ENCODE measurements around the gene TAF6. TPM values are rescaled to one million over a fixed set of nuclear protein-coding genes. Genes with fewer than 3 reads are reported as not detected.

Gene TAF6
- total RNA-seq, 1 donor from 2014 or later, result 34.9 TPM

- H3K9me3 ChIP-seq, result no peaks in the 10 kb centered on the region
- intact Hi-C loops (cut with DNase I), result no loop called here
- H3K27me3 ChIP-seq, result no peaks in the 10 kb centered on the region
- TF ChIP-seq, protein P1, sequence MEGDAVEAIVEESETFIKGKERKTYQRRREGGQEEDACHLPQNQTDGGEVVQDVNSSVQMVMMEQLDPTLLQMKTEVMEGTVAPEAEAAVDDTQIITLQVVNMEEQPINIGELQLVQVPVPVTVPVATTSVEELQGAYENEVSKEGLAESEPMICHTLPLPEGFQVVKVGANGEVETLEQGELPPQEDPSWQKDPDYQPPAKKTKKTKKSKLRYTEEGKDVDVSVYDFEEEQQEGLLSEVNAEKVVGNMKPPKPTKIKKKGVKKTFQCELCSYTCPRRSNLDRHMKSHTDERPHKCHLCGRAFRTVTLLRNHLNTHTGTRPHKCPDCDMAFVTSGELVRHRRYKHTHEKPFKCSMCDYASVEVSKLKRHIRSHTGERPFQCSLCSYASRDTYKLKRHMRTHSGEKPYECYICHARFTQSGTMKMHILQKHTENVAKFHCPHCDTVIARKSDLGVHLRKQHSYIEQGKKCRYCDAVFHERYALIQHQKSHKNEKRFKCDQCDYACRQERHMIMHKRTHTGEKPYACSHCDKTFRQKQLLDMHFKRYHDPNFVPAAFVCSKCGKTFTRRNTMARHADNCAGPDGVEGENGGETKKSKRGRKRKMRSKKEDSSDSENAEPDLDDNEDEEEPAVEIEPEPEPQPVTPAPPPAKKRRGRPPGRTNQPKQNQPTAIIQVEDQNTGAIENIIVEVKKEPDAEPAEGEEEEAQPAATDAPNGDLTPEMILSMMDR (IDR thresholded peaks at IDR 0.05), result no peak
- DNase-seq, result no peak
- no peak for ATAC-seq
- peaks cover 38% of the 10 kb centered on the region for H3K36me3 ChIP-seq
- peaks cover 6% of the 10 kb centered on the region for H3K4me1 ChIP-seq
- no peak overlapping the region for H3K4me3 ChIP-seq
- H3K27ac ChIP-seq, result no peak overlapping the region
These were observed 55.0 kb downstream of the TAF6 start for GRCh38 chr7:100064162-100064561.

- DNase-seq, result no peak
- ATAC-seq, result no peak
- TF ChIP-seq, protein P1 (IDR thresholded peaks at IDR 0.05), result no peak
- intact Hi-C loops (cut with DNase I), result no loop called here
- H3K27me3 ChIP-seq, result no peaks in the 10 kb centered on the region
- no peaks in the 10 kb centered on the region for H3K9me3 ChIP-seq
- H3K4me3 ChIP-seq, result no peak overlapping the region
- H3K36me3 ChIP-seq, result peaks cover 45% of the 10 kb centered on the region
- no peak overlapping the region for H3K27ac ChIP-seq
- H3K4me1 ChIP-seq, result peaks cover 6% of the 10 kb centered on the region
These were observed 55.8 kb downstream of the TAF6 start for GRCh38 chr7:100063376-100063775.

- no peak overlapping the region for H3K4me3 ChIP-seq
- H3K27me3 ChIP-seq, result no peaks in the 10 kb centered on the region
- TF ChIP-seq, protein P1 (IDR thresholded peaks at IDR 0.05), result no peak
- H3K9me3 ChIP-seq, result no peaks in the 10 kb centered on the region
- H3K27ac ChIP-seq, result no peak overlapping the region
- no peak for ATAC-seq
- intact Hi-C loops (cut with DNase I), result no loop called here
- DNase-seq, result no peak
- peaks cover 62% of the 10 kb centered on the region for H3K36me3 ChIP-seq
- H3K4me1 ChIP-seq, result peaks cover 6% of the 10 kb centered on the region
These were observed 57.5 kb downstream of the TAF6 start for GRCh38 chr7:100061518-100062193.

- Histone ChIP-seq H3K36me3 (peaks cover 60% of the 10 kb centered on the region), H3K27ac (no peak overlapping the region), H3K27me3 (no peaks in the 10 kb centered on the region), H3K9me3 (no peaks in the 10 kb centered on the region), H3K4me3 (no peak overlapping the region), H3K4me1 (no peaks in the 10 kb centered on the region)
- TF ChIP-seq, protein P1 (IDR thresholded peaks at IDR 0.05), result no peak
- no peak for DNase-seq
- intact Hi-C loops (cut with DNase I), result no loop called here
- no peak for ATAC-seq
These were observed 59.9 kb downstream of the TAF6 start for GRCh38 chr7:100059251-100059739.

Small RNA genes within 50 kb of the gene (microRNA-seq; reads per million reads assigned to microRNA genes)
- gene MIR106B (ENCODE audit: borderline microRNAs expressed) (940 reads per million, percentile 85 among the genes with 10 or more reads in this experiment), gene MIR25 (ENCODE audit: borderline microRNAs expressed) (391 reads per million, percentile 79 among the genes with 10 or more reads in this experiment), gene MIR4658 (ENCODE audit: borderline microRNAs expressed) (not detected), gene MIR93 (ENCODE audit: borderline microRNAs expressed) (1,372 reads per million, percentile 86 among the genes with 10 or more reads in this experiment)

Other genes with a start within 250 kb of the TAF6 start
- gene OR2AE1, start 242.3 kb downstream of the TAF6 start, total RNA-seq, result not detected
- gene TRIM4, start 199.8 kb downstream of the TAF6 start, total RNA-seq, result 32.6 TPM
- not detected for gene GJC3, start 189.7 kb downstream of the TAF6 start, total RNA-seq
- 87.7 TPM for gene AZGP1, start 143.3 kb downstream of the TAF6 start, total RNA-seq
- gene ZKSCAN1, start 103.8 kb downstream of the TAF6 start, total RNA-seq, result 57.5 TPM
- gene ZSCAN21, start 69.6 kb downstream of the TAF6 start, total RNA-seq, result 10.0 TPM
- gene ZNF3, start 37.6 kb downstream of the TAF6 start, total RNA-seq, result 22.4 TPM
- gene COPS6, start 30.4 kb downstream of the TAF6 start, total RNA-seq, result 69.5 TPM
- gene MCM7, start 18.0 kb downstream of the TAF6 start, total RNA-seq, result 48.7 TPM
- 16.8 TPM for gene AP4M1, start 17.7 kb downstream of the TAF6 start, total RNA-seq
- 9.8 TPM for gene CNPY4, start 276 bp upstream of the TAF6 start, total RNA-seq
- gene MBLAC1, start 7.6 kb upstream of the TAF6 start, total RNA-seq, result 3.0 TPM
- gene LAMTOR4, start 29.6 kb upstream of the TAF6 start, total RNA-seq, result 105 TPM
- gene TRAPPC14, start 39.4 kb upstream of the TAF6 start, total RNA-seq, result 19.7 TPM
- gene GAL3ST4, start 49.3 kb upstream of the TAF6 start, total RNA-seq, result 4.4 TPM
- gene GPC2, start 58.0 kb upstream of the TAF6 start, total RNA-seq, result 0.49 TPM
- 2.3 TPM for gene STAG3, start 58.6 kb upstream of the TAF6 start, total RNA-seq
- gene PVRIG, start 100.6 kb upstream of the TAF6 start, total RNA-seq, result 1.4 TPM
- gene SPDYE3, start 188.3 kb upstream of the TAF6 start, total RNA-seq, result not detected
- 38.1 TPM for gene PILRB, start 238.8 kb upstream of the TAF6 start, total RNA-seq